Ishikawa (cell line): ENCODE data around the gene CSNK2B.

Experiments
- CEBPB ChIP-seq: IDR thresholded peaks from 2 replicates; pipeline ENCODE4 v1.6.1; 2012
- CREB1 ChIP-seq: IDR thresholded peaks from 2 replicates; pipeline ENCODE4 v1.6.1; 2012; ENCODE audit warnings: low read depth
- EGR1 ChIP-seq: IDR thresholded peaks from 2 replicates; pipeline ENCODE4 v1.6.1; 2012
- EP300 ChIP-seq: IDR thresholded peaks from 2 replicates; pipeline ENCODE4 v1.6.1; 2012; ENCODE audit warnings: borderline replicate concordance
- FOXM1 ChIP-seq: IDR thresholded peaks from 2 replicates; pipeline ENCODE4 v1.6.1; 2012; ENCODE audit warnings: low read depth, borderline replicate concordance
- MAX ChIP-seq: IDR thresholded peaks from 2 replicates; pipeline ENCODE4 v1.6.1; 2012
- NFIC ChIP-seq: IDR thresholded peaks from 2 replicates; pipeline ENCODE4 v1.6.1; 2012
- RAD21 ChIP-seq: IDR thresholded peaks from 2 replicates; pipeline ENCODE4 v1.6.1; 2012; ENCODE audit warnings: low read depth
- REST ChIP-seq: IDR thresholded peaks from 2 replicates; pipeline ENCODE4 v1.6.1; 2012; ENCODE audit warnings: low read depth, mild to moderate bottlenecking
- TAF1 ChIP-seq: IDR thresholded peaks from 2 replicates; pipeline ENCODE4 v1.6.1; 2012; ENCODE audit warnings: low read depth, mild to moderate bottlenecking
- TCF12 ChIP-seq: IDR thresholded peaks from 2 replicates; pipeline ENCODE4 v1.6.1; 2012; ENCODE audit warnings: low read depth
- TEAD4 ChIP-seq: IDR thresholded peaks from 2 replicates; pipeline ENCODE4 v1.6.1; 2012
- YY1 ChIP-seq: IDR thresholded peaks from 2 replicates; pipeline ENCODE4 v1.6.1; 2012; ENCODE audit warnings: low read depth
- ZBTB7A ChIP-seq: IDR thresholded peaks from 2 replicates; pipeline ENCODE4 v1.6.1; 2012; ENCODE audit warnings: low read depth
- TF ChIP-seq, protein P1 (sequence below): IDR thresholded peaks from 2 replicates; pipeline ENCODE4 v1.6.1; 2012

Gene CSNK2B

GRCh38 chr6:31661262-31662123, 4.4 kb upstream of the CSNK2B start:
- TF ChIP-seq ZBTB7A (no peak), RAD21 (no peak), NFIC (no peak), EP300 (no peak), CREB1 (no peak), MAX (no peak), FOXM1 (no peak), TEAD4 (no peak), TCF12 (no peak)

- no peak for TF ChIP-seq EGR1
- TF ChIP-seq, protein P1, sequence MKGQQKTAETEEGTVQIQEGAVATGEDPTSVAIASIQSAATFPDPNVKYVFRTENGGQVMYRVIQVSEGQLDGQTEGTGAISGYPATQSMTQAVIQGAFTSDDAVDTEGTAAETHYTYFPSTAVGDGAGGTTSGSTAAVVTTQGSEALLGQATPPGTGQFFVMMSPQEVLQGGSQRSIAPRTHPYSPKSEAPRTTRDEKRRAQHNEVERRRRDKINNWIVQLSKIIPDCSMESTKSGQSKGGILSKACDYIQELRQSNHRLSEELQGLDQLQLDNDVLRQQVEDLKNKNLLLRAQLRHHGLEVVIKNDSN: no peak
- no peak for TF ChIP-seq ZBTB7A
- TF ChIP-seq CEBPB: no peak
- no peak for TF ChIP-seq TAF1
- TF ChIP-seq NFIC: no peak
- no peak for TF ChIP-seq EP300
- TF ChIP-seq CREB1: no peak
- no peak for TF ChIP-seq TCF12
- no peak for TF ChIP-seq YY1
- TF ChIP-seq RAD21: no peak
- TF ChIP-seq MAX: no peak
- no peak for TF ChIP-seq REST
- TF ChIP-seq TEAD4: no peak
- no peak for TF ChIP-seq FOXM1
These were observed 3.7 kb upstream of the CSNK2B start for GRCh38 chr6:31662124-31662723.

- no peak for TF ChIP-seq NFIC
- no peak for TF ChIP-seq ZBTB7A
- TF ChIP-seq RAD21: no peak
- TF ChIP-seq FOXM1: no peak
- TF ChIP-seq TCF12: no peak
- no peak for TF ChIP-seq TEAD4
- no peak for TF ChIP-seq CEBPB
- no peak for TF ChIP-seq CREB1
- TF ChIP-seq YY1: no peak
- TF ChIP-seq REST: no peak
- TF ChIP-seq EGR1: no peak
- TF ChIP-seq, protein P1: no peak
- no peak for TF ChIP-seq EP300
- TF ChIP-seq MAX: no peak
- no peak for TF ChIP-seq TAF1
These were observed 2.5 kb upstream of the CSNK2B start for GRCh38 chr6:31663126-31663960.

DNA sequence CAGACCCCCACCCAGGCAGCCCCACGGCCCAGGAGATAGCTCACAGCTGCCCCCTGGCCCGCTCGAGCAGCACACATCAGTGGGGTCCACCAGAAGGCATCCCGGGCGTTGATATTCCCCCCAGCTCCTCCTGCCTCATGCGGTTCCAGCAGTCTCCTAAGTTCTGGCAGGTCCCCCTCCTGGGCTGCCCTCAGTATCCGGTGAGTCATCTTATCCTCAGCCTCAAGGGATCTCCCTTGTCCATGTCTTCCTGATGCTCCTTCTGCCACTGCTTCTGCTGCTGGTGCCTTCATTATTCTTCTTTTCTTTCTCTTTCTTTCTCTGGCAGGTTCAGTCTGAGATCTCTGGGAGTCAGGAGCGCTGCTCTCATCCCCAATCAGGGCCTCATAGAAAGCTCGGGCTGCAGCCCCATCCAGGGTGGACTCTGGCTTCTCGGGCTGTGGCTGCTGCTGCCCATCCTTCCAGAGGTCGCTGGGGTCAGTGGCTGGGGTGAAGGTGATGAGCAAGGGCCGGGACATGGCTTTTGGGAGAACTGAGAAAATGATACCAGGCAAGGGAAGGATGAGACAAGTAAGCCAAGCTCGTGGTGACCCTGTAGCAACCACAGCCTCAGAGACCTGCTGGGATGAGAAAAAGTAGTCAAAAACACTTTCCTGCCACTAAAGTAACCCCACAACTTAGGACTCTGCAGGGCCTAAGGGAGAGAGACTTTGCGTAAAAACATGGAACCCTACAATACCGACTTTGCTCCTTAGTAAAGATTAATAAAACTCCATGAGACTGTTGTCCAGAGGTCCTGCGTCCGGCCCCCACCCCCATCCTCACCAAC, 1.7 kb upstream of the CSNK2B start:
- no peak for TF ChIP-seq FOXM1
- TF ChIP-seq ZBTB7A: no peak
- TF ChIP-seq REST: no peak
- no peak for TF ChIP-seq EP300
- TF ChIP-seq CEBPB: no peak
- TF ChIP-seq RAD21: no peak
- no peak for TF ChIP-seq TAF1
- no peak for TF ChIP-seq TEAD4
- no peak for TF ChIP-seq EGR1
- TF ChIP-seq, protein P1: no peak
- no peak for TF ChIP-seq CREB1
- TF ChIP-seq YY1: no peak
- no peak for TF ChIP-seq TCF12
- no peak for TF ChIP-seq MAX
- TF ChIP-seq NFIC: no peak
